SH-SY5Y (cell line): ENCODE results near the gene ZNF148.

ENCODE experiments used
- GATA2 ChIP-seq: IDR thresholded peaks from 2 replicates; pipeline ENCODE4 v1.6.1; 2011; ENCODE audit warnings: mild to moderate bottlenecking, low read depth, low read length
- GATA3 ChIP-seq: IDR thresholded peaks from 2 replicates; pipeline ENCODE4 v1.6.1; 2011; ENCODE audit warnings: low read depth, mild to moderate bottlenecking, low read length, moderate library complexity

DNA sequence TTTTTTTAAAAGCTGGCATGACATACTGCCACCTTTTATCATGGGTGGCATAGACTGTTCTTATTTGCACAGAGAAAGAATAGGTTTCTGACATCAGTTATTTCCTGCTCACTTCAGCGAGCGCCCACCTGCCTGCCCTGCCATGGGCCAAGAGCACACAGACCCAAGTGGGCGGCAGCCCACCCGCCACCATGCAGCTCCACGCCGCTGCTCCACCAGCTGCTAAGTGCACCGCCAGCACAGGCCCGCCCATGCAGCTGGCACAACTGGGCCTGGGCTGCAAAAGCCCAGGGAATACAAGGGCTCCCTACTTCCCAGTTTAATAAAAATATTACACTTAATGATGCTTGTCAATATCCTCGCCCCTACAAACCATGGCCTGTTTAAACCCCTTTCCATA lies 15.4 kb downstream of the ZNF148 start:
- TF ChIP-seq GATA2 (no peak), GATA3 (no peak)
